SK-N-SH (cell line): ENCODE results near the gene CD248. TPM values are rescaled to one million over a fixed set of nuclear protein-coding genes. Genes with fewer than 3 reads are reported as not detected.

ENCODE experiments used
- CTCF ChIA-PET: fragments of 300-600, 350-600 bp; formaldehyde crosslinking; extraction: SDS; loops from one replicate; lab custom pipeline; 2021; lab: Yijun Ruan, JAX
- POLR2A ChIA-PET: fragments of 350-600 bp; sonication (Branson Sonifier 250); formaldehyde crosslinking; extraction: SDS; loops from one replicate; lab custom pipeline; 2020; ENCODE audit warnings: antibody characterized with exemption, inconsistent platforms; lab: Yijun Ruan, JAX
- DNase-seq: peaks from one replicate; pipeline ENCODE4 v3.0.0; 2012
- H2AFZ ChIP-seq: fragments of 200-600 bp; sonication (generic); 2 replicates; pipeline ENCODE4 v1.8.1; 2016; ENCODE audit warnings: antibody characterized with exemption, mild to moderate bottlenecking, low read depth
- H3F3A ChIP-seq: fragments of 200-600 bp; sonication (generic); replicated peaks from 2 replicates; pipeline ENCODE3; 2016; ENCODE audit warnings: antibody characterized with exemption, mild to moderate bottlenecking; ENCODE audit not compliant: insufficient read depth
- H3K27ac ChIP-seq, 2 experiments: fragments of 200-500 bp in 1 of 2; fragments of 200-600 bp in 1 of 2; sonication (Bioruptor generic) in 1 of 2; sonication (generic), shearing (Covaris generic) in 1 of 2; 2 replicates each; pipeline versions ENCODE4 v1.5.1 to v1.6.1; 2014 to 2016; ENCODE audit warnings: low read depth in 2 of 2, inconsistent platforms in 1 of 2, low read length in 1 of 2, mild to moderate bottlenecking in 1 of 2, mixed read lengths in 1 of 2
- H3K27me3 ChIP-seq: fragments of 200-600 bp; sonication (generic), shearing (Covaris generic); 2 replicates; pipeline ENCODE4 v1.6.1; 2016; ENCODE audit warnings: mixed run types; ENCODE audit not compliant: insufficient read depth
- H3K36me3 ChIP-seq, 2 experiments: fragments of 200-500 bp in 1 of 2; fragments of 200-600 bp in 1 of 2; sonication (Bioruptor generic) in 1 of 2; sonication (generic) in 1 of 2; replicated peaks in 1 of 2; 2 replicates each; pipeline versions ENCODE3 to v1.5.1; 2014 to 2016; ENCODE audit warnings: low read length in 1 of 2, mild to moderate bottlenecking in 1 of 2; ENCODE audit not compliant: insufficient read depth in 2 of 2, control insufficient read depth in 1 of 2
- H3K4me1 ChIP-seq, 2 experiments: fragments of 200-500 bp in 1 of 2; fragments of 200-600 bp in 1 of 2; sonication (Bioruptor generic) in 1 of 2; sonication (generic), shearing (Covaris generic) in 1 of 2; 2 replicates each; pipeline versions ENCODE4 v1.5.1 to v1.6.1; 2014 to 2016; ENCODE audit warnings: low read depth in 1 of 2, low read length in 1 of 2, mixed run types in 1 of 2; ENCODE audit not compliant: insufficient read depth in 2 of 2, control insufficient read depth in 1 of 2
- H3K4me2 ChIP-seq: fragments of 200-600 bp; sonication (generic), shearing (Covaris generic); 2 replicates; pipeline ENCODE4 v1.6.1; 2017; ENCODE audit warnings: mixed run types
- H3K4me3 ChIP-seq, 2 experiments: fragments of 200-500 bp in 1 of 2; fragments of 200-600 bp in 1 of 2; sonication (Bioruptor generic) in 1 of 2; sonication (generic), shearing (Covaris generic) in 1 of 2; 2 replicates each; pipeline versions ENCODE4 v1.5.1 to v1.8.1; 2014 to 2016; ENCODE audit warnings: low read depth in 2 of 2, inconsistent platforms in 1 of 2, low read length in 1 of 2, mild to moderate bottlenecking in 1 of 2, mixed read lengths in 1 of 2, moderate library complexity in 1 of 2
- H3K79me2 ChIP-seq: fragments of 200-600 bp; sonication (generic); 2 replicates; pipeline ENCODE4 v1.8.1; 2017; ENCODE audit warnings: mild to moderate bottlenecking; ENCODE audit not compliant: insufficient read depth
- H3K9ac ChIP-seq: fragments of 200-600 bp; sonication (generic); 2 replicates; pipeline ENCODE4 v1.6.1; 2017; ENCODE audit warnings: mixed run types
- H3K9me2 ChIP-seq: fragments of 200-600 bp; sonication (generic); 2 replicates; pipeline ENCODE4 v1.6.1; 2017; ENCODE audit warnings: mixed run types
- H3K9me3 ChIP-seq: fragments of 200-600 bp; sonication (generic); 2 replicates; pipeline ENCODE4 v1.6.1; 2017; ENCODE audit warnings: mixed run types, mild to moderate bottlenecking, moderate library complexity
- H4K20me1 ChIP-seq: fragments of 200-600 bp; sonication (generic); 2 replicates; pipeline ENCODE4 v1.6.1; 2017; ENCODE audit warnings: mild to moderate bottlenecking, mixed run types; ENCODE audit not compliant: insufficient read depth
- ELF1 ChIP-seq: IDR thresholded peaks from 2 replicates; pipeline ENCODE4 v1.4.0; 2012
- FOSL2 ChIP-seq: IDR thresholded peaks from 2 replicates; pipeline ENCODE4 v1.4.0; 2012; ENCODE audit warnings: low read depth, mild to moderate bottlenecking, moderate library complexity, borderline replicate concordance
- NFIC ChIP-seq: IDR thresholded peaks from 2 replicates; pipeline ENCODE4 v1.4.0; 2012; ENCODE audit warnings: borderline replicate concordance
- NRF1 ChIP-seq: IDR thresholded peaks from 2 replicates; pipeline ENCODE4 v1.6.1; 2012; ENCODE audit warnings: low read depth, mild to moderate bottlenecking, low read length
- RAD21 ChIP-seq: IDR thresholded peaks from 2 replicates; pipeline ENCODE4 v1.6.1; 2012; ENCODE audit warnings: mild to moderate bottlenecking, low read length
- RCOR1 ChIP-seq: fragments of 150-350 bp; IDR thresholded peaks from 2 replicates; pipeline ENCODE4 v1.6.1; 2017; ENCODE audit warnings: antibody characterized with exemption, low read length
- RFX5 ChIP-seq: IDR thresholded peaks from 2 replicates; pipeline ENCODE4 v1.6.1; 2012; ENCODE audit warnings: mild to moderate bottlenecking, improper control_type of control experiment, low read length
- SIN3A ChIP-seq: IDR thresholded peaks from 2 replicates; pipeline ENCODE4 v1.6.1; 2012; ENCODE audit warnings: low read depth, mild to moderate bottlenecking, low read length, moderate library complexity, borderline replicate concordance
- SMC3 ChIP-seq: IDR thresholded peaks from 2 replicates; pipeline ENCODE4 v1.6.1; 2012; ENCODE audit warnings: low read depth, low read length, improper control_type of control experiment
- TAF1 ChIP-seq: IDR thresholded peaks from 2 replicates; pipeline ENCODE4 v1.6.1; 2012; ENCODE audit warnings: low read depth, mild to moderate bottlenecking, low read length, moderate library complexity, borderline replicate concordance
- TCF12 ChIP-seq: IDR thresholded peaks from 2 replicates; pipeline ENCODE4 v1.4.0; 2012
- YY1 ChIP-seq: IDR thresholded peaks from 2 replicates; pipeline ENCODE4 v1.4.0; 2012; ENCODE audit warnings: low read depth, mild to moderate bottlenecking
- WGBS: methylation state at CpG from one replicate; pipeline ENCODE4 v1.1.6; 2017; ENCODE audit warnings: low lambda C conversion rate; 5-methylcytosine and 5-hydroxymethylcytosine counted together
- polyA plus RNA-seq, 3 experiments: library from polyadenylated mRNA; depleted of rRNA; stranded (reverse); fragments of >200 nt; gene quantifications; 2 replicates each; pipeline ENCODE4 v1.2.3, GENCODE V29; 2012
- TF ChIP-seq, protein P1 (sequence below): fragments of 150-350 bp; IDR thresholded peaks from 2 replicates; pipeline ENCODE4 v1.6.1; 2016; ENCODE audit warnings: mild to moderate bottlenecking, low read depth, low read length
- TF ChIP-seq, protein P2 (sequence below): fragments of 150-350 bp; IDR thresholded peaks from 2 replicates; pipeline ENCODE4 v1.6.1; 2017; ENCODE audit warnings: antibody characterized with exemption, low read length, low read depth, borderline replicate concordance
- TF ChIP-seq, protein P3 (sequence below): IDR thresholded peaks from 2 replicates; pipeline ENCODE4 v1.4.0; 2012; ENCODE audit warnings: low read depth, borderline replicate concordance
- TF ChIP-seq, protein P4 (sequence below): fragments of 200-600 bp; sonication (generic); IDR thresholded peaks from 2 replicates; pipeline ENCODE4 v1.6.1; 2017; ENCODE audit warnings: antibody characterized with exemption, mild to moderate bottlenecking, moderate library complexity

CD248 gene
- polyA plus RNA-seq, 1 of the 3 experiments (the other 2 are of a cell fraction): 7.7 TPM

DNA sequence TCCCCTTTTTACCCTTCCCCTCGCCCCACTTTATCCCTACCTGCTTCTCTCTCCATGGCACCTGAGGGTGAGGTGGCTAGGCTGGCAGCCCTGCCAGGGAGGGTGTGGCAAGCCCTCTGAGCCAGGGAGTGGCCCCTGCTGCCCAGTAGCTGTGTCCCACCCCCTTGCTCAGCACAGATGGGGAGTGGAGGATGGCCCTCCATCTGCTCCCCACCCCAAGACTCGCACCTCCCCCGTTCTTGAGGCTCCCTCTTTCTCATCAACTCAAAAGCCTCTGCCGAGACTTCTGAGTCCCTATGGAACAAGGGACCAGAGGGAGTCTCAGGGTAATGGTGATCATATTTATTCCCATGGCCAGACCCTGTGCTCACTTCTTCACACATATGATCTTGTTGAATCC, 23.5 kb downstream of the CD248 start:
- Histone ChIP-seq H3K4me2 (no peak overlapping the region), H3K36me3 (no peaks in the 10 kb centered on the region), H3K9me2 (no peaks in the 10 kb centered on the region), H3K9me3 (no peaks in the 10 kb centered on the region), H4K20me1 (no peaks in the 10 kb centered on the region), H2AFZ (no peak overlapping the region), H3F3A (peaks cover 9% of the 10 kb centered on the region), H3K9ac (no peak overlapping the region), H3K4me1 (peaks cover 7 to 19% of the 10 kb centered on the region in 2 experiments; a peak in 2 of 4 replicates), H3K4me3 (no peak overlapping the region), H3K27me3 (no peaks in the 10 kb centered on the region), H3K79me2 (peaks cover 4% of the 10 kb centered on the region; the same call in 1 of the 2 replicates), H3K27ac (no peak overlapping the region)
- no peak for DNase-seq
- TF ChIP-seq RCOR1 (no peak), TAF1 (no peak), SMC3 (no peak), RFX5 (no peak), NRF1 (no peak), NFIC (no peak)
- TF ChIP-seq, protein P1, sequence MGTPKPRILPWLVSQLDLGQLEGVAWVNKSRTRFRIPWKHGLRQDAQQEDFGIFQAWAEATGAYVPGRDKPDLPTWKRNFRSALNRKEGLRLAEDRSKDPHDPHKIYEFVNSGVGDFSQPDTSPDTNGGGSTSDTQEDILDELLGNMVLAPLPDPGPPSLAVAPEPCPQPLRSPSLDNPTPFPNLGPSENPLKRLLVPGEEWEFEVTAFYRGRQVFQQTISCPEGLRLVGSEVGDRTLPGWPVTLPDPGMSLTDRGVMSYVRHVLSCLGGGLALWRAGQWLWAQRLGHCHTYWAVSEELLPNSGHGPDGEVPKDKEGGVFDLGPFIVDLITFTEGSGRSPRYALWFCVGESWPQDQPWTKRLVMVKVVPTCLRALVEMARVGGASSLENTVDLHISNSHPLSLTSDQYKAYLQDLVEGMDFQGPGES: no peak
- CTCF ChIA-PET: interaction anchor here (2.3 kb wide), 1 partner anchor 18 kb away, joined by 11 read pairs; no protein-coding TSS in a partner anchor
- POLR2A ChIA-PET: no interaction called here
- WGBS: 88% methylated on average over 3 of the region's 4 CpGs

DNA sequence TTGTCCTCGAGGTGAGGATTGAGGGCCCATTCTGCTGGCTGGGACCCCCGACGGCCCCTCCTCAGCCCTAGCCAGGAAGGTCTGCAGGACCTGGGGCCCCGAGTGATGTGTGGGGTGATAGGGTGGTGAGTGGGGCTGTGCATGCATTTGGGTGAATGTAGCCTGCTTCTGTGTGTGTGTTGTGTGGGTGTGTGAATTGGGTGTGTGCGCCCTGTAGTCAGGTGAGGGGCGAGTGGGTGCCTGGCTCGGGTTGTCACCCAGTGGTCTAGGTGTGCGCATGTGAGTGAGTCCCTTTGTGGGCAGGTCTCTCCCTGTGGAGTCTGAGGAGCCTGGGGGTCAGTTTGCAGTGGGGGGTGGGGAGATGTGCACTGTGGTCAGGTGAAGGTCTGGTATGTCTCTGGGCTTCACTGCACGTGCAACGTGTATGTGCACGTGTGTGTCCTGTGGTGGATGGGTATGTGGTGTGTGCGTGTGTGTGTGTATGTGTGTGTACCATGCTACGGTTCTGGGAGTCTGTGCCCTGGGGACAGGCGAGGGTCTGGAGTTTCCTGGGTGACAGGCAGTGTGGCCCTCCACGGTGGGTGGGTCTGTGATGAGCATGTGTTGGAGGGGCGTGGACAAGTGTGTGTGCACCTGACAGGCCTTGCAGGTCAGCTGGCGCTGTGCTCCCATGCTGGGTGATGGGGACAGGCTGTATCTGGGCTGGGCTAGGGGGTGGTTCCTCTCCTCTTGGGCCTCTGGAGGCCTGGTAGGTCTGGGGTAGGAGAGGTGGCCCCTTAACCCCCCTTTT, 24.1 kb downstream of the CD248 start:
- Histone ChIP-seq H3K9me3 (no peaks in the 10 kb centered on the region), H3K4me3 (peak overlapping the region; percentile 26 to 56; a peak in 3 of 4 replicates), H3K79me2 (peaks cover 10% of the 10 kb centered on the region; the same call in 1 of the 2 replicates), H2AFZ (no peak overlapping the region), H3K9me2 (no peaks in the 10 kb centered on the region), H3F3A (peaks cover 9% of the 10 kb centered on the region), H4K20me1 (no peaks in the 10 kb centered on the region), H3K9ac (no peak overlapping the region), H3K4me2 (peak overlapping the region; percentile 76), H3K4me1 (peaks cover 7 to 24% of the 10 kb centered on the region in 2 experiments; a peak in 2 of 4 replicates), H3K27me3 (no peaks in the 10 kb centered on the region), H3K36me3 (no peaks in the 10 kb centered on the region), H3K27ac (no peak overlapping the region; a peak in 1 of 4 replicates)
- ChIA-PET POLR2A (no interaction called here), CTCF (no interaction called here)
- no peak for DNase-seq
- no peak for TF ChIP-seq SIN3A
- TF ChIP-seq, protein P2, sequence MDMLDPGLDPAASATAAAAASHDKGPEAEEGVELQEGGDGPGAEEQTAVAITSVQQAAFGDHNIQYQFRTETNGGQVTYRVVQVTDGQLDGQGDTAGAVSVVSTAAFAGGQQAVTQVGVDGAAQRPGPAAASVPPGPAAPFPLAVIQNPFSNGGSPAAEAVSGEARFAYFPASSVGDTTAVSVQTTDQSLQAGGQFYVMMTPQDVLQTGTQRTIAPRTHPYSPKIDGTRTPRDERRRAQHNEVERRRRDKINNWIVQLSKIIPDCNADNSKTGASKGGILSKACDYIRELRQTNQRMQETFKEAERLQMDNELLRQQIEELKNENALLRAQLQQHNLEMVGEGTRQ: no peak
- TF ChIP-seq, protein P1: no peak
- TF ChIP-seq FOSL2: no peak
- no peak for TF ChIP-seq NRF1
- no peak for TF ChIP-seq YY1
- TF ChIP-seq RAD21: no peak
- no peak for TF ChIP-seq ELF1
- TF ChIP-seq, protein P3, sequence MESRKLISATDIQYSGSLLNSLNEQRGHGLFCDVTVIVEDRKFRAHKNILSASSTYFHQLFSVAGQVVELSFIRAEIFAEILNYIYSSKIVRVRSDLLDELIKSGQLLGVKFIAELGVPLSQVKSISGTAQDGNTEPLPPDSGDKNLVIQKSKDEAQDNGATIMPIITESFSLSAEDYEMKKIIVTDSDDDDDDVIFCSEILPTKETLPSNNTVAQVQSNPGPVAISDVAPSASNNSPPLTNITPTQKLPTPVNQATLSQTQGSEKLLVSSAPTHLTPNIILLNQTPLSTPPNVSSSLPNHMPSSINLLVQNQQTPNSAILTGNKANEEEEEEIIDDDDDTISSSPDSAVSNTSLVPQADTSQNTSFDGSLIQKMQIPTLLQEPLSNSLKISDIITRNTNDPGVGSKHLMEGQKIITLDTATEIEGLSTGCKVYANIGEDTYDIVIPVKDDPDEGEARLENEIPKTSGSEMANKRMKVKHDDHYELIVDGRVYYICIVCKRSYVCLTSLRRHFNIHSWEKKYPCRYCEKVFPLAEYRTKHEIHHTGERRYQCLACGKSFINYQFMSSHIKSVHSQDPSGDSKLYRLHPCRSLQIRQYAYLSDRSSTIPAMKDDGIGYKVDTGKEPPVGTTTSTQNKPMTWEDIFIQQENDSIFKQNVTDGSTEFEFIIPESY: no peak
- TF ChIP-seq TAF1: no peak
- TF ChIP-seq, protein P4, sequence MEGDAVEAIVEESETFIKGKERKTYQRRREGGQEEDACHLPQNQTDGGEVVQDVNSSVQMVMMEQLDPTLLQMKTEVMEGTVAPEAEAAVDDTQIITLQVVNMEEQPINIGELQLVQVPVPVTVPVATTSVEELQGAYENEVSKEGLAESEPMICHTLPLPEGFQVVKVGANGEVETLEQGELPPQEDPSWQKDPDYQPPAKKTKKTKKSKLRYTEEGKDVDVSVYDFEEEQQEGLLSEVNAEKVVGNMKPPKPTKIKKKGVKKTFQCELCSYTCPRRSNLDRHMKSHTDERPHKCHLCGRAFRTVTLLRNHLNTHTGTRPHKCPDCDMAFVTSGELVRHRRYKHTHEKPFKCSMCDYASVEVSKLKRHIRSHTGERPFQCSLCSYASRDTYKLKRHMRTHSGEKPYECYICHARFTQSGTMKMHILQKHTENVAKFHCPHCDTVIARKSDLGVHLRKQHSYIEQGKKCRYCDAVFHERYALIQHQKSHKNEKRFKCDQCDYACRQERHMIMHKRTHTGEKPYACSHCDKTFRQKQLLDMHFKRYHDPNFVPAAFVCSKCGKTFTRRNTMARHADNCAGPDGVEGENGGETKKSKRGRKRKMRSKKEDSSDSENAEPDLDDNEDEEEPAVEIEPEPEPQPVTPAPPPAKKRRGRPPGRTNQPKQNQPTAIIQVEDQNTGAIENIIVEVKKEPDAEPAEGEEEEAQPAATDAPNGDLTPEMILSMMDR: no peak
- TF ChIP-seq TCF12: no peak
- 54% methylated on average over 16 of the region's 17 CpGs for WGBS
